Gastrocnemius medialis (tissue), 4 donors: ENCODE data around the gene ADIRF. TPM values are rescaled to one million over a fixed set of nuclear protein-coding genes. Genes with fewer than 3 reads are reported as not detected.

Experiments used
- ATAC-seq, 2 donors: fragments of 150-250 bp; one replicate each; pipeline ENCODE4 v1.9.1; 2016
- DNase-seq, 2 donors: peaks; one replicate each; pipeline ENCODE4 v3.0.0-alpha.2; 2019
- H3K27ac ChIP-seq, 4 donors: fragments of 200-600 bp; sonication (generic); 1 replicate in 1 of 4; 2 replicates in 3 of 4; pipeline ENCODE4 v1.5.1; 2016 to 2018; ENCODE audit warnings: mild to moderate bottlenecking in 2 of 4, moderate library complexity in 1 of 4
- H3K27me3 ChIP-seq, 3 donors: fragments of 200-600 bp; sonication (generic) in 2 of 3; 1 replicate in 1 of 3; 2 replicates in 2 of 3; pipeline versions ENCODE4 v1.5.1 to v1.6.0; 2016 to 2019; ENCODE audit warnings: mild to moderate bottlenecking in 1 of 3, moderate library complexity in 1 of 3
- H3K36me3 ChIP-seq, 2 donors: fragments of 200-600 bp; sonication (generic) in 1 of 2; one replicate each; pipeline ENCODE4 v1.5.1; 2017 to 2018
- H3K4me1 ChIP-seq, 2 donors: fragments of 200-600 bp; sonication (generic) in 1 of 2; one replicate each; pipeline ENCODE4 v1.5.1; 2016 to 2017; ENCODE audit warnings: mild to moderate bottlenecking in 2 of 2
- H3K4me3 ChIP-seq, 4 donors: fragments of 200-600 bp; sonication (generic) in 3 of 4; 1 replicate in 1 of 4; 2 replicates in 3 of 4; pipeline ENCODE4 v1.5.1; 2016 to 2019; ENCODE audit warnings: mild to moderate bottlenecking in 2 of 4
- H3K9me3 ChIP-seq, 3 donors: fragments of 200-600 bp; sonication (generic) in 2 of 3; 1 replicate in 1 of 3; 2 replicates in 2 of 3; pipeline ENCODE4 v1.5.1; 2016 to 2019
- POLR2A ChIP-seq, 2 donors: fragments of 450-650 bp; IDR thresholded peaks; one replicate each; pipeline ENCODE4 v1.6.1; 2017; ENCODE audit warnings: antibody characterized with exemption in 2 of 2, mild to moderate bottlenecking in 2 of 2, moderate library complexity in 2 of 2
- in situ Hi-C, 4 donors: fragments of 200-750 bp; cut with MboI; loops; one replicate each; pipeline versions ENCODE4 v1.15.0 to v1.8.0; 2017; ENCODE audit warnings: low sequenced_read_pairs in 4 of 4
- intact Hi-C: fragments of 100-400 bp; cut with DNase I; formaldehyde crosslinking; loops from one replicate; pipeline ENCODE4 v1.15.1; 2023; ENCODE audit warnings: low total_unique reads
- total RNA-seq, 4 donors: library from RNA; depleted of rRNA; stranded (reverse); fragments of >200 nt; gene quantifications; one replicate each; pipeline versions ENCODE4 v1.1.0 to v1.2.3, GENCODE V29; 2016
- TF ChIP-seq, protein P1 (sequence below), 5 experiments: fragments of 450-650 bp in 3 of 5; fragments of 200-600 bp in 2 of 5; sonication (generic) in 2 of 5; IDR thresholded peaks in 4 of 5; conservative IDR thresholded peaks in 1 of 5; 1 replicate in 4 of 5; 2 replicates in 1 of 5; pipeline ENCODE4 v1.5.1; 2016 to 2019; ENCODE audit warnings: antibody characterized with exemption in 5 of 5, mild to moderate bottlenecking in 3 of 5, moderate library complexity in 3 of 5

ADIRF gene
- total RNA-seq, 4 donors from 2014 or later, result 20.1 to 51.2 (median 31.0) TPM

DNA sequence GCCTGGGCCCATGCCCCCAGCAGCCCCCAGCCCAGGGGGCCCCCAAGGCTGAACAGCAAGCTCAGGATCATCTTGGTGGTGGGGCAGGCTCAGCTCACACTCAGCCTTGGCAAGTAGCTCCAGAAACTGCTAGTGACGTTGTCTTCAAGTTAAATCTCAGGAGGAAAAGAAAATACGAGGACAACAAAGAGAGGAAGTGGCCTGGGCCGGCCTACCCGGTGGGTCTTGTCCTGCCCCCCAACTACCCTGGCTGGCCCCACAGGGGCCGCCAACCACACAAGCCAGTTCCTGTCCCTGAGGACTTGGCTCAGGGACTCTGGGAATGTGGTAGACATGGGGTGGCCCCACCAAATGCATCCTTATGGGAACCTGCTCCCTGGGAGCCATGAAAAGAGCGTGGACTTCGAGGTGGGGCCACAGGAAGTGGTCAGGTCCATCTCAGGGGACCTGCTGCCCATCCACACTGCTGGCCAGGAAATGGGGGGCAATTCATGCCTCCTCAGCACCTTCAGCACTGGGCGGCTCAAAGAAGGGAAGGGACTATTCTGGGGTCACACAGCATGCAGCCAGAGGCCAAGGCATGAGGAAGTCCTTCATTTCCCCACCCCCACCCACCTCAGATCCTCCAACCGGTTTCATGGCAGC, 10.7 kb upstream of the ADIRF start, which contains the start of gene MMRN2:
Gene MMRN2, minus strand, starts transcription at position 145 of the 645 bp plus-strand sequence. Its CDS starts 74 bp downstream, at position 71.
- Histone ChIP-seq H3K9me3 (no peaks in the 10 kb centered on the region), H3K4me3 (peak within 1 kb of the TSS; percentile 32 to 55 (median 46)), H3K36me3 (no peaks in the 10 kb centered on the region), H3K4me1 (peaks cover 8 to 24% of the 10 kb centered on the region in 2 donors), H3K27me3 (no peaks in the 10 kb centered on the region), H3K27ac (peak within 1 kb of the TSS; percentile 72 to 79 (median 78))
- in situ Hi-C loops, result no loop called here
- peak; percentile 10 to 37 for ATAC-seq
- peak in 1 of 2 donors; percentile 30 for TF ChIP-seq POLR2A (IDR thresholded peaks at IDR 0.05)
- TF ChIP-seq, protein P1, sequence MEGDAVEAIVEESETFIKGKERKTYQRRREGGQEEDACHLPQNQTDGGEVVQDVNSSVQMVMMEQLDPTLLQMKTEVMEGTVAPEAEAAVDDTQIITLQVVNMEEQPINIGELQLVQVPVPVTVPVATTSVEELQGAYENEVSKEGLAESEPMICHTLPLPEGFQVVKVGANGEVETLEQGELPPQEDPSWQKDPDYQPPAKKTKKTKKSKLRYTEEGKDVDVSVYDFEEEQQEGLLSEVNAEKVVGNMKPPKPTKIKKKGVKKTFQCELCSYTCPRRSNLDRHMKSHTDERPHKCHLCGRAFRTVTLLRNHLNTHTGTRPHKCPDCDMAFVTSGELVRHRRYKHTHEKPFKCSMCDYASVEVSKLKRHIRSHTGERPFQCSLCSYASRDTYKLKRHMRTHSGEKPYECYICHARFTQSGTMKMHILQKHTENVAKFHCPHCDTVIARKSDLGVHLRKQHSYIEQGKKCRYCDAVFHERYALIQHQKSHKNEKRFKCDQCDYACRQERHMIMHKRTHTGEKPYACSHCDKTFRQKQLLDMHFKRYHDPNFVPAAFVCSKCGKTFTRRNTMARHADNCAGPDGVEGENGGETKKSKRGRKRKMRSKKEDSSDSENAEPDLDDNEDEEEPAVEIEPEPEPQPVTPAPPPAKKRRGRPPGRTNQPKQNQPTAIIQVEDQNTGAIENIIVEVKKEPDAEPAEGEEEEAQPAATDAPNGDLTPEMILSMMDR (IDR thresholded peaks at IDR 0.05 in 4 of 5, conservative IDR thresholded peaks at IDR 0.05 in 1 of 5), result no peak
- no peak for DNase-seq
- intact Hi-C loops, result no loop called here

DNA sequence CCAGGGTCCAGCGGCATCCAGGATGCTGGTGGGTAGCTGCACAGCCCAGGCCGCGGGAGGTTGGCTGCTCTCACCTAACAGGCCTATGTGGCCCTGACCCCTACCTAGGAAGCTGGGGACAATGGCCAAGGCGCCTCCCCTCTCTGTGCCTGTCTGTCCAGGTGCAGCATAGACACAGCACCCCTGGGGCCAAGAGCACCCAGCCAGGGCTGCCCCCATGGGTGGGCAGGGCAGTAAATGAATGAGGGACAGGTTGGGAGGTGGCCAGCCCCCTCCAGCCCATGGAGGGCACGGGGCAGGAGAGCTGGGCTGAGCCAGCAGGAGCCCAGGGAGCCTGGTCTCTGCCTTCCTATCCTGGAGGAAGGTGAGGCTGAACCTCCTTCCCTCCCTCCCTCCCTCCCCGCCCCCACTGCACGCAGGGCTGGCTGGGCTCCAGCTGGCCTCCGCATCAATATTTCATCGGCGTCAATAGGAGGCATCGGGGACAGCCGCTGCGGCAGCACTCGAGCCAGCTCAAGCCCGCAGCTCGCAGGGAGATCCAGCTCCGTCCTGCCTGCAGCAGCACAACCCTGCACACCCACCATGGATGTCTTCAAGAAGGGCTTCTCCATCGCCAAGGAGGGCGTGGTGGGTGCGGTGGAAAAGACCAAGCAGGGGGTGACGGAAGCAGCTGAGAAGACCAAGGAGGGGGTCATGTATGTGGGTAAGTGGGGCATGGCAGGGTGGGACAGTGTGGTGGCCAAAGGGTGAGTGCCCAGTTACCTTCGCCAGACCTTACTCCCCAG, 10.0 kb upstream of the ADIRF start, which contains the start of gene SNCG:
Gene SNCG, plus strand, starts transcription at position 484 of the 785 bp plus-strand sequence. Its CDS starts 99 bp downstream, at position 583.
- in situ Hi-C loops (no loop called here), intact Hi-C loops (no loop called here)
- DNase-seq, result no peak
- no peak for ATAC-seq
- Histone ChIP-seq H3K27me3 (no peaks in the 10 kb centered on the region), H3K27ac (peak within 1 kb of the TSS; percentile 72 to 79 (median 78)), H3K4me3 (peak within 1 kb of the TSS; percentile 28 to 55 (median 45)), H3K4me1 (peaks cover 8 to 23% of the 10 kb centered on the region in 2 donors), H3K9me3 (no peaks in the 10 kb centered on the region), H3K36me3 (no peaks in the 10 kb centered on the region)
- TF ChIP-seq, protein P1 (IDR thresholded peaks at IDR 0.05 in 4 of 5, conservative IDR thresholded peaks at IDR 0.05 in 1 of 5), result no peak

DNA sequence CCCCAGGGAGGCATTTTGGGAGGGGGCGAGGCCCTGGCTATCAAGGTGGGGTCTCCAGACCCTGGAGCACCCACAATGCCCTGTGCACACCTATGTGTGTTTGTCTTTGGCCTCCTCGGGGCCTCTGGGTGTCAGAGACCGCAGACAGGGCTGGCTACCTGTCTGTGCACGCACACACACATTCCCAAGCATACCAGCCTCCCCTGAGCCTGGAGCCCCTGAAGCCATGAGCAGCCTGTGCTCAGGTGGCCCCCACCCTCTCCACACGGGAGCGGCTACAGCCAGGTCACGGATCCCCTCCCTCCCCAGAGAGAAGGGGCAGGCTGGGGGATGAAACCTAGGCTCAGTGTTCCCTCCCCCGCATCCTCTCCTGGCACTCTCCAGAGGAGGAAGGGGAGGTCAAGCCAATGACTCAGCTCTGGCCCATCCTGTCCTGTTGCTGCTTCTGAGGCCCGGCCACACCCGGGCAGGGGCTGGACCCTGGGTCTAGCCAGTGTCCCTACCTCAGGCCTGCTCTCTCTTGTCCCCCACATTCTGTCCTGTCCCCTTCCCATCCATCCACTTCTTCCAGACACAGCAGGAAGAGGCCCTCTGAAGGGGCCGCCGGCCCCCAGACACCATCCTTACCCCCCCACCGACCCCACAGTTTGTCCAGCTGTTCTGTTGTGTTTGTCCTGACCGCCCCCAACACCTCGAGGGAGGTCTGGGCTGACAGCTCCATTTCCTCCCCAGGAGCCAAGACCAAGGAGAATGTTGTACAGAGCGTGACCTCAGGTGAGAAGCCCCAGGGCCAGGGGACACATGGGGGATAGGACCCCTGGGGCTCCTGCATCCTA, 9.2 kb upstream of the ADIRF start:
- ATAC-seq, result peak; percentile 20 to 23
- TF ChIP-seq, protein P1 (IDR thresholded peaks at IDR 0.05 in 4 of 5, conservative IDR thresholded peaks at IDR 0.05 in 1 of 5), result no peak
- TF ChIP-seq POLR2A (IDR thresholded peaks at IDR 0.05), result peak in 1 of 2 donors; percentile 20
- Histone ChIP-seq H3K4me1 (peaks cover 8 to 15% of the 10 kb centered on the region in 2 donors), H3K4me3 (peak overlapping the region; percentile 28 to 55 (median 45)), H3K9me3 (no peaks in the 10 kb centered on the region), H3K36me3 (no peaks in the 10 kb centered on the region), H3K27me3 (no peaks in the 10 kb centered on the region), H3K27ac (peak overlapping the region; percentile 72 to 79 (median 78))
- no peak for DNase-seq
- in situ Hi-C loops (no loop called here), intact Hi-C loops (no loop called here)

DNA sequence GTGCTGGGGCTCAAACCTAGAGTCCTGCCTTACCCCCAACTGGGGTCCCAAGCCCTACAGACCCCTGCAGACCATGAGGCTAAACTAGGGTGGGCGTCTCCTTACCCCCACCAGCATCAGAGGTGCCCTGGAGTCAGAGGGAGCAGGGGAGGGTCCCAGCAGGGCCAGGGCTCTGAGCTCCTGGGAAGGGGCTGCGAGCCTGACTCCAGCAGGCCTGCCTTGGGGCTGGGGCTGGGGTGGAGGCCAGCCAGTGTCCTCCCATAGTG, 8.6 kb upstream of the ADIRF start:
- H3K36me3 ChIP-seq, result no peaks in the 10 kb centered on the region
- DNase-seq (no peak), ATAC-seq (no peak)
- TF ChIP-seq, protein P1 (IDR thresholded peaks at IDR 0.05 in 4 of 5, conservative IDR thresholded peaks at IDR 0.05 in 1 of 5), result no peak
- TF ChIP-seq POLR2A (IDR thresholded peaks at IDR 0.05), result no peak
- H3K27me3 ChIP-seq, result no peaks in the 10 kb centered on the region
- H3K27ac ChIP-seq, result peak overlapping the region; percentile 72 to 79 (median 78)
- in situ Hi-C loops, result no loop called here
- no peaks in the 10 kb centered on the region for H3K9me3 ChIP-seq
- peak overlapping the region; percentile 26 to 55 (median 40) for H3K4me3 ChIP-seq
- intact Hi-C loops, result no loop called here
- H3K4me1 ChIP-seq, result peaks cover 8 to 9% of the 10 kb centered on the region in 2 donors
